GM19035 (cell line): ENCODE measurements around the gene CLDN3.
"Not testable (repeated sequence)": the region's sequence is repeated elsewhere in the genome, so short reads cannot be mapped to it uniquely, and the experiment has no call there.

ENCODE experiments used
- ATAC-seq: cut with Tn5 transposase; IDR thresholded peaks from one replicate; pipeline ENCODE4 v1.9.1; 2021; ENCODE audit not compliant: unreplicated experiment

CLDN3 gene

GRCh38 chr7:73737491-73738219 lies 32.4 kb downstream of the CLDN3 start:
- ATAC-seq: no peak

- ATAC-seq: no peak
Measured at GRCh38 chr7:73736885-73737284, 33.2 kb downstream of the CLDN3 start.

GRCh38 chr7:73735528-73735905 lies 34.6 kb downstream of the CLDN3 start:
- no peak for ATAC-seq

- peak; percentile 33 for ATAC-seq
Measured at GRCh38 chr7:73734619-73735527, 35.2 kb downstream of the CLDN3 start.

- no peak for ATAC-seq
Measured at GRCh38 chr7:73732397-73732796, 37.7 kb downstream of the CLDN3 start.

- no peak for ATAC-seq
Measured at GRCh38 chr7:73730485-73730884, 39.6 kb downstream of the CLDN3 start.

GRCh38 chr7:73728551-73728950 lies 41.5 kb downstream of the CLDN3 start:
- no peak for ATAC-seq

GRCh38 chr7:73727952-73728351 lies 42.1 kb downstream of the CLDN3 start:
- ATAC-seq: no peak

- ATAC-seq: no peak
Measured at GRCh38 chr7:73726083-73726466, 44.0 kb downstream of the CLDN3 start.

GRCh38 chr7:73723813-73724212 lies 46.3 kb downstream of the CLDN3 start:
- ATAC-seq: no peak

- ATAC-seq: no peak
Measured at GRCh38 chr7:73722785-73723184, 47.3 kb downstream of the CLDN3 start.

GRCh38 chr7:73722182-73722581 lies 47.9 kb downstream of the CLDN3 start:
- not testable (repeated sequence) for ATAC-seq

GRCh38 chr7:73721377-73721817 lies 48.7 kb downstream of the CLDN3 start:
- no peak for ATAC-seq

GRCh38 chr7:73720443-73720842 lies 49.6 kb downstream of the CLDN3 start:
- ATAC-seq: not testable (repeated sequence)

- peak; percentile 11 for ATAC-seq
Measured at GRCh38 chr7:73719806-73720169, 50.3 kb downstream of the CLDN3 start.
